ENCODE data around the gene GRIN2C.
A peak's percentile ranks its signal among the peaks of the same experiment; 100 is the strongest.

GRIN2C gene

GRCh38 chr17:74860872-74861661 lies 1.4 kb upstream of the GRIN2C start (continued):
- TF ChIP-seq INSM2 (tag by site-specific recombination; IDR thresholded peaks at IDR 0.05) (no peak), YY1 (tag by site-specific recombination; IDR thresholded peaks at IDR 0.05) (no peak), ZNF366 (tag by site-specific recombination; conservative IDR thresholded peaks at IDR 0.05) (no peak), ZNF202 (tag by site-specific recombination; IDR thresholded peaks at IDR 0.05; ENCODE audit: borderline replicate concordance) (no peak), ZNF501 (tag by site-specific recombination; IDR thresholded peaks at IDR 0.05) (no peak)

GRCh38 chr17:74860229-74860871 lies 665 bp upstream of the GRIN2C start:
- 0 out of 2 replicates have a peak, but pooled peaks cover 2% of the 10 kb centered on the region for H3K4me1 ChIP-seq (ENCODE audit: control insufficient read depth, insufficient read depth, low read length)
- TF ChIP-seq HIC1 (tag by site-specific recombination; IDR thresholded peaks at IDR 0.05): peak; percentile 50; the same call in 1 of the 2 replicates
- no peak for TF ChIP-seq ZNF791 (tag by site-specific recombination; IDR thresholded peaks at IDR 0.05)
- ChIA-PET CTCF (interaction anchor here (0.5 to 14.4 kb wide), 8 partner anchors 13 to 218 kb away, joined by 3 to 338 read pairs (median 39); partner anchors contain the start of genes FDXR and NHERF1), POLR2A (interaction anchor here (5.0 kb wide), 1 partner anchor 13 kb away, joined by 40 read pairs; the partner anchor contains the start of gene FDXR)
- H3K27ac ChIP-seq (ENCODE audit: extremely low read depth, low read depth, low read length): no peak overlapping the region
- peaks cover 0 to 30% of the 10 kb centered on the region in 2 experiments; a peak in 1 of 3 replicates for H3K36me3 ChIP-seq (ENCODE audit: control insufficient read depth in 2 of 2, insufficient read depth in 1 of 2, low read length in 2 of 2)
- H3K9me3 ChIP-seq (ENCODE audit: control insufficient read depth, insufficient read depth, low read depth, low read length): no peaks in the 10 kb centered on the region
- H3K4me3 ChIP-seq (ENCODE audit: low read depth, low read length): no peak overlapping the region

GRCh38 chr17:74858672-74859458 lies 820 bp downstream of the GRIN2C start:
- POLR2A ChIA-PET: interaction anchor here (0.7 to 1.1 kb wide), 2 partner anchors 14 to 16 kb away, joined by 3 to 4 read pairs; partner anchors contain the start of gene FDXR
- Histone ChIP-seq H3K36me3 (ENCODE audit: control insufficient read depth in 2 of 2, insufficient read depth in 1 of 2, low read length in 2 of 2) (peaks cover 0 to 15% of the 10 kb centered on the region in 2 experiments; a peak in 1 of 3 replicates), H3K4me3 (ENCODE audit: low read depth, low read length) (no peak overlapping the region), H3K4me1 (ENCODE audit: control insufficient read depth, insufficient read depth, low read length) (0 out of 2 replicates have a peak, but pooled peaks cover 2% of the 10 kb centered on the region), H3K9me3 (ENCODE audit: control insufficient read depth, insufficient read depth, low read depth, low read length) (no peaks in the 10 kb centered on the region), H3K27ac (ENCODE audit: extremely low read depth, low read depth, low read length) (no peak overlapping the region)
- CTCF ChIA-PET: interaction anchor here (0.5 to 14.4 kb wide), 9 partner anchors 13 to 403 kb away, joined by 3 to 338 read pairs (median 3); partner anchors contain the start of genes FDXR and NHERF1
- TF ChIP-seq ZBTB21 (tag by site-specific recombination; IDR thresholded peaks at IDR 0.05): no peak
- TF ChIP-seq ZNF335 (tag by site-specific recombination; conservative IDR thresholded peaks at IDR 0.05): peak; percentile 37

- CTCF ChIA-PET: interaction anchor here (0.6 to 14.4 kb wide), 8 partner anchors 8 to 344 kb away, joined by 3 to 338 read pairs (median 38); partner anchors contain the start of genes FDXR and NHERF1
Observed at GRCh38 chr17:74857191-74857590, 2.5 kb downstream of the GRIN2C start.

More at GRCh38 chr17:74857191-74857590, 2.5 kb downstream of the GRIN2C start:
- no peak overlapping the region for H3K4me3 ChIP-seq (ENCODE audit: low read depth, low read length)
- TF ChIP-seq ZNF677 (tag by site-specific recombination; IDR thresholded peaks at IDR 0.05) (no peak), ZBTB26 (tag by site-specific recombination; optimal IDR thresholded peaks at IDR 0.05) (no peak), ZNF433 (tag by site-specific recombination; IDR thresholded peaks at IDR 0.05; ENCODE audit: low read depth) (no peak), ZNF26 (tag by site-specific recombination; IDR thresholded peaks at IDR 0.05) (no peak), ZBTB48 (tag by site-specific recombination; IDR thresholded peaks at IDR 0.05) (no peak), ZNF335 (tag by site-specific recombination; conservative IDR thresholded peaks at IDR 0.05) (no peak), ZBTB7A (tag by site-specific recombination; IDR thresholded peaks at IDR 0.05; ENCODE audit: low read depth) (no peak), ZNF274 (IDR thresholded peaks at IDR 0.05; ENCODE audit: low read length) (no peak), ZNF274 (tag by site-specific recombination; IDR thresholded peaks at IDR 0.05; ENCODE audit: borderline replicate concordance) (no peak)
- no peaks in the 10 kb centered on the region for H3K36me3 ChIP-seq (ENCODE audit: control insufficient read depth in 2 of 2, insufficient read depth in 1 of 2, low read length in 2 of 2)
- H3K9me3 ChIP-seq (ENCODE audit: control insufficient read depth, insufficient read depth, low read depth, low read length): no peaks in the 10 kb centered on the region
- POLR2A ChIA-PET: interaction anchor here (2.3 kb wide), 1 partner anchor 15 kb away, joined by 12 read pairs; the partner anchor contains the start of gene FDXR
- H3K4me1 ChIP-seq (ENCODE audit: control insufficient read depth, insufficient read depth, low read length): peaks cover 7% of the 10 kb centered on the region; the same call in 1 of the 2 replicates
- H3K27ac ChIP-seq (ENCODE audit: extremely low read depth, low read depth, low read length): no peak overlapping the region

Measured in HEK293 (cell line).